HepG2 (cell line): Measurements from ENCODE around the gene COL8A1.

ENCODE experiments used
- EP300 ChIP-seq, 3 experiments: sonication (generic) in 1 of 3; formaldehyde crosslinking in 1 of 3; IDR thresholded peaks; 2 replicates each; pipeline versions ENCODE4 v1.5.1 to v1.6.1; 2011 to 2020; ENCODE audit warnings: low read depth in 2 of 3, low read length in 2 of 3, borderline replicate concordance in 1 of 3, improper control_type of control experiment in 1 of 3, mild to moderate bottlenecking in 1 of 3, missing genetic modification reagents in 1 of 3, moderate library complexity in 1 of 3
- KAT8 ChIP-seq: IDR thresholded peaks from 2 replicates; pipeline ENCODE4 v1.6.1; 2016; ENCODE audit warnings: missing genetic modification reagents, missing compliant biosample characterization
- KDM1A ChIP-seq: IDR thresholded peaks from 2 replicates; pipeline ENCODE4 v1.6.1; 2016; ENCODE audit warnings: missing compliant biosample characterization
- NFE2L2 ChIP-seq: fragments of 150-350 bp; IDR thresholded peaks from 2 replicates; pipeline ENCODE4 v1.6.1; 2014; ENCODE audit warnings: low read length
- ZNF503 ChIP-seq: sonication (generic); formaldehyde crosslinking; IDR thresholded peaks from 2 replicates; pipeline ENCODE4 v1.4.0; 2020; ENCODE audit warnings: missing genetic modification reagents
- ZNF678 ChIP-seq: sonication (generic); formaldehyde crosslinking; IDR thresholded peaks from 2 replicates; pipeline ENCODE4 v1.4.0; 2020; ENCODE audit warnings: mild to moderate bottlenecking, missing genetic modification reagents
- ZNF713 ChIP-seq: sonication (generic); formaldehyde crosslinking; IDR thresholded peaks from 2 replicates; pipeline ENCODE4 v1.4.0; 2020; ENCODE audit warnings: mild to moderate bottlenecking, missing genetic modification reagents

GRCh38 chr3:99683465-99683864 is 45.1 kb downstream of the COL8A1 start:
- TF ChIP-seq ZNF503 (CRISPR knock-in tag) (no peak), KAT8 (CRISPR knock-in tag) (no peak), ZNF713 (CRISPR knock-in tag) (no peak), NFE2L2 (no peak), ZNF678 (CRISPR knock-in tag) (no peak), KDM1A (CRISPR knock-in tag) (no peak), EP300 (IDR thresholded peaks at IDR 0.05; ENCODE audit: low read depth in 2 of 2, low read length in 2 of 2) (no peak), EP300 (CRISPR knock-in tag; IDR thresholded peaks at IDR 0.05; ENCODE audit: borderline replicate concordance) (no peak)
